HepG2 (cell line): ENCODE measurements around the gene ABHD1. TPM values are rescaled to one million over a fixed set of nuclear protein-coding genes. Genes with fewer than 3 reads are reported as not detected.

Experiments used
- MEIS1 ChIP-seq: sonication (generic); formaldehyde crosslinking; IDR thresholded peaks from 2 replicates; pipeline ENCODE4 v1.9.0; 2021; ENCODE audit warnings: mild to moderate bottlenecking, missing genetic modification reagents, moderate library complexity, borderline replicate concordance
- NFE2L2 ChIP-seq: fragments of 150-350 bp; IDR thresholded peaks from 2 replicates; pipeline ENCODE4 v1.6.1; 2014; ENCODE audit warnings: low read length
- NONO ChIP-seq, 2 experiments: fragments of 450-650 bp in 1 of 2; sonication (generic) in 1 of 2; formaldehyde crosslinking in 1 of 2; IDR thresholded peaks in 1 of 2; conservative IDR thresholded peaks in 1 of 2; 2 replicates each; pipeline versions ENCODE4 v1.6.1 to v1.8.0; 2017 to 2022; ENCODE audit warnings: mild to moderate bottlenecking in 1 of 2, missing genetic modification reagents in 1 of 2, moderate library complexity in 1 of 2
- PHB2 ChIP-seq: fragments of 450-650 bp; IDR thresholded peaks from 2 replicates; pipeline ENCODE4 v1.6.1; 2018; ENCODE audit not compliant: partially characterized antibody
- ZNF264 ChIP-seq: sonication (generic); formaldehyde crosslinking; IDR thresholded peaks from 2 replicates; pipeline ENCODE4 v1.4.0; 2020; ENCODE audit warnings: missing genetic modification reagents
- ZNF552 ChIP-seq: sonication (generic); formaldehyde crosslinking; IDR thresholded peaks from 2 replicates; pipeline ENCODE4 v1.9.0; 2022; ENCODE audit warnings: missing genetic modification reagents, mild to moderate bottlenecking, borderline replicate concordance
- ZNF761 ChIP-seq: sonication (generic); formaldehyde crosslinking; conservative IDR thresholded peaks from 2 replicates; pipeline ENCODE4 v1.4.0; 2020; ENCODE audit warnings: mild to moderate bottlenecking, missing genetic modification reagents
- ZSCAN25 ChIP-seq: sonication (generic); formaldehyde crosslinking; IDR thresholded peaks from 2 replicates; pipeline ENCODE4 v1.8.0; 2022; ENCODE audit warnings: mild to moderate bottlenecking, missing genetic modification reagents
- polyA plus RNA-seq, 8 experiments: library from polyadenylated mRNA; depleted of rRNA in 3 of 8; stranded (reverse) in 7 of 8; unstranded in 1 of 8; fragments of >200 nt; fragmentation: Illumina TruSeq in 4 of 8; extraction: Trizol in 4 of 8; gene quantifications; 2 replicates each; pipeline versions ENCODE4 v1.2.1 to v1.2.3, GENCODE V29; 2011 to 2016; ENCODE audit warnings: low read depth in 4 of 8, missing spikeins in 1 of 8, mixed read lengths in 1 of 8; ENCODE audit not compliant: insufficient read depth in 1 of 8
- total RNA-seq, 5 experiments: library from RNA; depleted of rRNA; stranded (reverse); fragments of >200 nt; fragmentation: Illumina TruSeq; extraction: Trizol; gene quantifications; 2 replicates each; pipeline ENCODE4 v1.2.3, GENCODE V29; 2016; ENCODE audit warnings: low read depth in 1 of 5
- TF ChIP-seq, protein P1 (sequence below): sonication (generic); formaldehyde crosslinking; conservative IDR thresholded peaks from 2 replicates; pipeline ENCODE4 v1.8.0; 2022; ENCODE audit warnings: mild to moderate bottlenecking, moderate library complexity, missing genetic modification reagents
- TF ChIP-seq, protein P2 (sequence below): sonication (generic); formaldehyde crosslinking; IDR thresholded peaks from 2 replicates; pipeline ENCODE4 v1.8.1; 2023; ENCODE audit warnings: missing genetic modification reagents, mild to moderate bottlenecking, borderline replicate concordance
- TF ChIP-seq, protein P3 (sequence below): IDR thresholded peaks from 2 replicates; pipeline ENCODE4 v1.6.1; 2016
- TF ChIP-seq, protein P4 (sequence below): sonication (generic); formaldehyde crosslinking; IDR thresholded peaks from 2 replicates; pipeline ENCODE4 v1.4.0; 2020; ENCODE audit warnings: missing genetic modification reagents, low read depth, mild to moderate bottlenecking, borderline replicate concordance
- TF ChIP-seq, protein P5 (sequence below): sonication (generic); formaldehyde crosslinking; IDR thresholded peaks from 2 replicates; pipeline ENCODE4 v1.4.0; 2020; ENCODE audit warnings: mild to moderate bottlenecking, missing genetic modification reagents

The ABHD1 gene
- total and polyA plus RNA-seq, 2 of the 13 experiments (the other 11 are each of a cell fraction or from before 2014, with no cell fraction given) = 0.04 to 0.81 TPM

DNA sequence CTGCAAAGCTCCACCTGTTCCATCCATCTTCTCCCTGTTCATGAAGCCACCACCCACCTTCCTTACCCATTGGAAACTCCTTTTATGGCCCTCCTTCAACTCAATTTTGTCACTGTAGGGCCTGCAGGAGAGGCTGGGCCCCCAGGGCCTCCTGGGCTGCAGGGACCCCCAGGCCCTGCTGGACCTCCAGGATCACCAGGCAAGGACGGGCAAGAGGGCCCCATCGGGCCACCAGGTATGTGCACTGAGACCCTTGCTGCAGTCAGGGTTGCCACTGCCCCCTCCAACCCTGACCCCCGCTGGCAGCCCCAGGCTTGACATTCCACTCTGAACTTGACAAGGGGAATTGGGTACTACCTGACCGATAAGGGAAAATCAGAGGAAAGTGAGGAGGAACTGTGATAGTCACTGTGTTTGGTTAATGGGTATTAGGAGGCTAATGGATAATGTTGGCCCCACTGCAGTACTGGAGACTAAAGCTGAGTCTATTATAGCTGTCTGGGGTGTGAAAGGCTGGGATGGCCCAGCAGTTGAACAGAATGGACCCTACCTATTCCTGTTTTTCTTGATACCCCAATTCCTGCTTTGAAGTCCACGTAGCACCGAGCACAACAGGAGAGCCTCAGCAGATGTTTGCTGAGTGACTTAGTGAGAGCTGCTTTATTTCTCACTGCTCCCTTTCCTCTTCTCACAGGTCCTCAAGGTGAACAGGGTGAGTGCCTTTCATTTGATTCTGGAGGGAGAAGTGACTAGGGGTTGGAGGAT lies 39.1 kb upstream of the ABHD1 start (continued):
- TF ChIP-seq, protein P1, sequence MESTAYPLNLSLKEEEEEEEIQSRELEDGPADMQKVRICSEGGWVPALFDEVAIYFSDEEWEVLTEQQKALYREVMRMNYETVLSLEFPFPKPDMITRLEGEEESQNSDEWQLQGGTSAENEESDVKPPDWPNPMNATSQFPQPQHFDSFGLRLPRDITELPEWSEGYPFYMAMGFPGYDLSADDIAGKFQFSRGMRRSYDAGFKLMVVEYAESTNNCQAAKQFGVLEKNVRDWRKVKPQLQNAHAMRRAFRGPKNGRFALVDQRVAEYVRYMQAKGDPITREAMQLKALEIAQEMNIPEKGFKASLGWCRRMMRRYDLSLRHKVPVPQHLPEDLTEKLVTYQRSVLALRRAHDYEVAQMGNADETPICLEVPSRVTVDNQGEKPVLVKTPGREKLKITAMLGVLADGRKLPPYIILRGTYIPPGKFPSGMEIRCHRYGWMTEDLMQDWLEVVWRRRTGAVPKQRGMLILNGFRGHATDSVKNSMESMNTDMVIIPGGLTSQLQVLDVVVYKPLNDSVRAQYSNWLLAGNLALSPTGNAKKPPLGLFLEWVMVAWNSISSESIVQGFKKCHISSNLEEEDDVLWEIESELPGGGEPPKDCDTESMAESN (CRISPR knock-in tag) = no peak
- TF ChIP-seq NONO (IDR thresholded peaks at IDR 0.05) (no peak), NONO (CRISPR knock-in tag; conservative IDR thresholded peaks at IDR 0.05) (no peak; the same call in 1 of the 2 replicates), PHB2 (no peak), ZNF552 (CRISPR knock-in tag) (no peak), ZNF264 (CRISPR knock-in tag) (no peak), ZSCAN25 (CRISPR knock-in tag) (no peak), MEIS1 (CRISPR knock-in tag) (no peak), ZNF761 (no peak), NFE2L2 (no peak)
- TF ChIP-seq, protein P2, sequence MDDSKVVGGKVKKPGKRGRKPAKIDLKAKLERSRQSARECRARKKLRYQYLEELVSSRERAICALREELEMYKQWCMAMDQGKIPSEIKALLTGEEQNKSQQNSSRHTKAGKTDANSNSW (CRISPR knock-in tag) = no peak
- TF ChIP-seq, protein P3, sequence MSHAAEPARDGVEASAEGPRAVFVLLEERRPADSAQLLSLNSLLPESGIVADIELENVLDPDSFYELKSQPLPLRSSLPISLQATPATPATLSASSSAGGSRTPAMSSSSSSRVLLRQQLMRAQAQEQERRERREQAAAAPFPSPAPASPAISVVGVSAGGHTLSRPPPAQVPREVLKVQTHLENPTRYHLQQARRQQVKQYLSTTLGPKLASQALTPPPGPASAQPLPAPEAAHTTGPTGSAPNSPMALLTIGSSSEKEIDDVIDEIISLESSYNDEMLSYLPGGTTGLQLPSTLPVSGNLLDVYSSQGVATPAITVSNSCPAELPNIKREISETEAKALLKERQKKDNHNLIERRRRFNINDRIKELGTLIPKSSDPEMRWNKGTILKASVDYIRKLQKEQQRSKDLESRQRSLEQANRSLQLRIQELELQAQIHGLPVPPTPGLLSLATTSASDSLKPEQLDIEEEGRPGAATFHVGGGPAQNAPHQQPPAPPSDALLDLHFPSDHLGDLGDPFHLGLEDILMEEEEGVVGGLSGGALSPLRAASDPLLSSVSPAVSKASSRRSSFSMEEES = no peak
- TF ChIP-seq, protein P4, sequence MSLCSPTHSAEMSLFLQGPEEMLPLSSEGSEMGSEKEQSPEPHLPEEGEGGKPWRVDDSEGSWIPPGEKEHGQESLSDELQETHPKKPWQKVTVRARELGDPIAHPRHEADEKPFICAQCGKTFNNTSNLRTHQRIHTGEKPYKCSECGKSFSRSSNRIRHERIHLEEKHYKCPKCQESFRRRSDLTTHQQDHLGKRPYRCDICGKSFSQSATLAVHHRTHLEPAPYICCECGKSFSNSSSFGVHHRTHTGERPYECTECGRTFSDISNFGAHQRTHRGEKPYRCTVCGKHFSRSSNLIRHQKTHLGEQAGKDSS (CRISPR knock-in tag) = no peak
- TF ChIP-seq, protein P5, sequence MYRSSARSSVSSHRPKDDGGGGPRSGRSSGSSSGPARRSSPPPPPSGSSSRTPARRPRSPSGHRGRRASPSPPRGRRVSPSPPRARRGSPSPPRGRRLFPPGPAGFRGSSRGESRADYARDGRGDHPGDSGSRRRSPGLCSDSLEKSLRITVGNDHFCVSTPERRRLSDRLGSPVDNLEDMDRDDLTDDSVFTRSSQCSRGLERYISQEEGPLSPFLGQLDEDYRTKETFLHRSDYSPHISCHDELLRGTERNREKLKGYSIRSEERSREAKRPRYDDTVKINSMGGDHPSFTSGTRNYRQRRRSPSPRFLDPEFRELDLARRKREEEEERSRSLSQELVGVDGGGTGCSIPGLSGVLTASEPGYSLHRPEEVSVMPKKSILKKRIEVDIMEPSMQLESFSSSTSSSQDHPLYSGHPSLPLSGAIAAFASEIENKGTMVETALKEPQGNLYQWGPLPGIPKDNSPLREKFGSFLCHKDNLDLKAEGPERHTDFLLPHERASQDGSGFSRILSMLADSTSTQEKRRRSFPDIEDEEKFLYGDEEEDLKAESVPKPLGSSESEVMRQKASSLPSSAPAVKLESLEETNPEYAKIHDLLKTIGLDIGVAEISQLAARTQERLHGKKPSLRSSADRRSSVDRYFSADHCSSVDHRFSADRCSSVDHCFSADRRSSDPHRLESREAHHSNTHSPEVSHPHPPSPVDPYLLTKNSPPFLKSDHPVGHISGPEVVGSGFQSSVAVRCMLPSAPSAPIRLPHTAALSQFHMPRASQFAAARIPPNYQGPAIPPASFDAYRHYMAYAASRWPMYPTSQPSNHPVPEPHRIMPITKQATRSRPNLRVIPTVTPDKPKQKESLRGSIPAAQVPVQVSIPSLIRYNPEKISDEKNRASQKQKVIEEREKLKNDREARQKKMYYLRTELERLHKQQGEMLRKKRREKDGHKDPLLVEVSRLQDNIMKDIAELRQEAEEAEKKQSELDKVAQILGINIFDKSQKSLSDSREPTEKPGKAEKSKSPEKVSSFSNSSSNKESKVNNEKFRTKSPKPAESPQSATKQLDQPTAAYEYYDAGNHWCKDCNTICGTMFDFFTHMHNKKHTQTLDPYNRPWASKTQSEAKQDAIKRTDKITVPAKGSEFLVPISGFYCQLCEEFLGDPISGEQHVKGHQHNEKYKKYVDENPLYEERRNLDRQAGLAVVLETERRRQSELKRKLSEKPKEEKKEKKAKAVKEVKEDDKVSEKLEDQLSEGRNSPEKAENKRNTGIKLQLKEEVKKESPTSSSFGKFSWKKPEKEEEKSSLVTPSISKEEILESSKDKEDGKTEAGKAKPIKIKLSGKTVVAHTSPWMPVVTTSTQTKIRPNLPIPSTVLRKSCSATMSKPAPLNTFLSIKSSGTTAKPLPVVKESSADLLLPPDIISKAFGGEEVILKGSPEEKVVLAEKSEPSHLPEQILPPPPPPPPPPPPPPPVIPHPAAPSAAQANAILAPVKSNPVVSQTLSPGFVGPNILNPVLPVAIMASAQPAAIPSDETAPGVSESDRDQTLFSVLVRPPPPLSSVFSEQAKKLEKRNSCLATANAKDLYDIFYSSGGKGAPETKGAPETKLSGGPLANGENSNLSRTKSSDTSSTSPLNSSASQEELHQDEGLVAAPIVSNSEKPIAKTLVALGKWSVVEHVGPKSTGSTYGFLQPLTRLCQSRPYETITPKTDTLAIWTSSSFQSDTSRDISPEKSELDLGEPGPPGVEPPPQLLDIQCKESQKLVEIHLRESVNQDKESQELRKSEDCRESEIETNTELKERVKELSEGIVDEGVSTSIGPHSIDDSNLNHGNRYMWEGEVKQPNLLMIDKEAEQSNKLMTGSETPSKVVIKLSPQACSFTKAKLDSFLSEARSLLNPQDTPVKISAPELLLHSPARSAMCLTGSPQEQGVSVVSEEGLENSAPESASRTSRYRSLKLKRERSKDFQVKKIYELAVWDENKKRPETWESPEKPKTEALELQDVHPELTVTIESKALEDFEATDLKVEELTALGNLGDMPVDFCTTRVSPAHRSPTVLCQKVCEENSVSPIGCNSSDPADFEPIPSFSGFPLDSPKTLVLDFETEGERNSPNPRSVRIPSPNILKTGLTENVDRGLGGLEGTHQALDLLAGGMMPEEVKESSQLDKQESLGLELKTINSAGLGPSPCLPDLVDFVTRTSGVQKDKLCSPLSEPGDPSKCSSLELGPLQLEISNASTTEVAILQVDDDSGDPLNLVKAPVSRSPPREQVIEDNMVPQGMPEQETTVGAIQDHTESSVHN (CRISPR knock-in tag) = no peak
